GM23248 (cell line): Measurements from ENCODE around the gene SDK2.

ENCODE experiments used
- EZH2 ChIP-seq: fragments of 200-600 bp; sonication (generic); IDR thresholded peaks from 2 replicates; pipeline ENCODE4 v1.6.1; 2018; ENCODE audit warnings: antibody characterized with exemption, mild to moderate bottlenecking; ENCODE audit not compliant: insufficient read depth, poor library complexity, severe bottlenecking
- EZH2phosphoT487 ChIP-seq: fragments of 200-600 bp; sonication (generic); IDR thresholded peaks from 2 replicates; pipeline ENCODE4 v1.6.1; 2018; ENCODE audit warnings: antibody characterized with exemption, moderate library complexity, mild to moderate bottlenecking, low read depth; ENCODE audit not compliant: insufficient read depth

DNA sequence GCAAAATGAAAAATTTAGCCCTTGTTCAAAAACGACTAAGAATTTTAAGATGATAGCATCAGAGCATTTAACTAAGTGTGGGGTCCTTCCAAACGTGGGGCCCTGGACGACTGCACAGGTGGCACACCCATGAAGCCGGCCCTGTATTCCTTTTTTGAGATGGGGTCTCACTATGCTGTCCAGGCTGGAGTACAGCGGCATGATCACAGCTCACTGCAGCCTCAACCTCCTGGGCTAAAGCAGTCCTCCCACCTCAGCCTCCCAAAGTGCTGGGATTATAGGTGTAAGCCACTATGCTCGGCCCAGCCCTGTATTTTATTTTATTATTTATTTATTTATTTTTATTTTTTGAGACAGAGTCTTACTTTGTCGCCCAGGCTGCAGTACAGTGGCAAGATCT, 241.8 kb downstream of the SDK2 start:
- TF ChIP-seq EZH2 (no peak), EZH2phosphoT487 (no peak)
